SK-MEL-5 (cell line): ENCODE data around the gene IDH3B. TPM values are rescaled to one million over a fixed set of nuclear protein-coding genes. Genes with fewer than 3 reads are reported as not detected.
"Not testable (repeated sequence)": the region's sequence is repeated elsewhere in the genome, so short reads cannot be mapped to it uniquely, and the experiment has no call there.

ENCODE experiments used
- DNase-seq: peaks from one replicate; pipeline ENCODE4 v3.0.0-alpha.2; 2016; ENCODE audit warnings: low read depth, low spot score
- in situ Hi-C: cut with HindIII; loops from 2 replicates; pipeline ENCODE4 v1.10.0; 2016; ENCODE audit warnings: low sequenced_read_pairs, high pct_unique_total_duplicates, low pct_unique_long_range_greater_than_20kb
- total RNA-seq: library from RNA; depleted of rRNA; stranded (reverse); fragments of >200 nt; shearing (Covaris generic); gene quantifications from 2 replicates; pipeline ENCODE4 v1.2.3, GENCODE V29; 2014

The IDH3B gene
- total RNA-seq, 1 experiment from 2014 or later, result 240 TPM

DNA sequence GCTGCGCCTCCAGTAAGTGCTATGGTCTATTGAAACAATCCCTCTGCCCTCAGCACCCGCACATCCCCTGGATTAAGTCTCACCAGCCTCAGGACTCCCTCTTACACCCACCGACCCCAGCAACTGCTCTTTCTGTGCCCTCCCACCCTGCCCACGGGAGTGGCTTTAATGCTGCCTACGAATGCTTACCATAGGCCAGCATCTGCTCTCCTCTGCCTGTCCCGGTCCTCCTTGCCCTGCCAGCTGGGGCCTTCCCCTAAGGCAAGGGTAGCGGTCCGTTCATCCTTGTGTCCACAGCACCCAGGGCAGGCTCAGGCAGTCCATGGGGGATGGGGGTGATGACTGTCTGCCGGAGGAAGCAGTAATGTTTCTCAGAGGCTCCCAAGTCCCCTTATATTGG, 32.6 kb upstream of the IDH3B start:
- no peak for DNase-seq
- in situ Hi-C loops, result no loop called here

DNA sequence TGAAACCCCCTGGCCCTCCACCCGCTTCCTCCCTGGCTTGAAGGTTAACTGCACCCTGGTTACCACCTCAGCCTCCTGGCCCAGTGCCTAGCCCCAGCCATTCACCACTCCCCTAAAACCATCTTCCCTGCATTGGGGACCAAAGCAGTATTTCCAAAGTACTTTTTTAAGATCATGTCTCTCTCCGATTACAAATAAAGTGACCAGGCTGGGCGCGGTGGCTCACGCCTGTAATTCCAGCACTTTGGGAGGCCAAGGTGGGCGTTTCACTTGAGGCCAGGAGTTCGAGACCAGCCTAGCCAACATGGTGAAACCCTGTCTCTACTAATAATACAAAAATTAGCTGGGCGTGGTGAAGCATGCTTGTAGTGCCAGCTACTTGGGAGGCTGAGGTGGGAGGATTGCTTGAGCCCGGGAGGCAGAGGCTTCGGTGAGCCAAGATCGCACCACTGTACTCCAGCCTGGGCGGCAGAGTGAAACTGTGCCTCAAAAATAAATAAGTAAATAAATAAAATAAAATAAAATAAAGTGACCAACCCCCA, 32.0 kb upstream of the IDH3B start:
- DNase-seq, in situ Hi-C loops: not testable (repeated sequence)

DNA sequence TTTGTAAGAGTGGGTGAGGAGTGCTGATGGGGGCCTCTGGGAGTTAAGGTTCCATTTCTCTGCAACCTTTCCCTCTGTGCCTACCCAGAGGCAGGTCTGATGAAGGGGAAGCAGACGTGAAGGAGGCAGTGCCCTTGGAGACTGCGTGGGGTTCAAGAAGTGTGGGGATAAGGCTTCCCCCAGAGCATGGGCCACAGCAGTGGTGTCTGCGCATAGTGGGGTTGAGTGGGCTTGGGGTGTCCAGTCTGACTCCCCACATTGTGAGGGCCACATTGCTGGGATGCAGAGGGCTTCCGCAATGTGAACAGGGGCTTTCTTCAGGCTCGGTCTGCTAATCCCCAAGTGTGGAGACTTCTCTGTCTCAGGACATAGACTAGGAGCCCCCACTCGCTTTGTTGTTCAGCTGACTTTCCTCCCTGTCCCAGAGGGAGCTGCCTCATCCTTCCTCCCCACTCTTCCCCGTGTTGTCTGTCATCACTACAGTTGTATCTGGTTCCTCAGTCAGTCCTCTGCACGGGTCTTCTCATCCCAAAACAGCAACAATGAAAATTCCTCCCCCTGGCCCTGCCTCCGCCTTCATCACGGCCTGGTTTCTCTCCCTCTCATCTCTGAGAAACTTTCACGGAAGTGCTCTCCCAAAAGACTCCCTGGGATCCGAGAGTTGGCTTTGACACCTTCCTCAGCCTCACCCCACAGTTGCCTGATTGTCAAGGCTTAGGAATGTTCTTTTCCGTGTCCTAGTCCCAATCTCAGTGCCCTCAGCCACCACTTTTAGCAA, 31.4 kb upstream of the IDH3B start:
- no peak for DNase-seq
- in situ Hi-C loops, result no loop called here

DNA sequence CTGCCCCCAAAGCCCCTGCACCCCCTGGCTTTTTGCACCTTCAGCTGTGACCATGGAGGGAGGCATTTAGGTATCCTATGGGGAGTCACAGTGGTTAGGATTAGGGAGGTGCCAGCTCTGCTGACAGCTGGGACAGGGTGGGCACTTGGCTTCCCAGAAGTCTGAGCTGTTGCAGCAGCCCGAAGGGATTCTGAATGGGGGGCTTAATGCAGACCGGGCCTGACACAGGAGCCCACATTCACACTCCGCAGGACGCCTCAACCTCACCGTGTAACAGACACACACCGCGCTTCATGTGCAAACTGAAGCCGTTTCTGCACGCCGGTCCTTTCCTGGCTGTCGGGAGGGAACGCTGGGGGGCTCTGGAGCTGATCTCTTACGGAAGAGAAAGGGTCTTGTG, 30.5 kb upstream of the IDH3B start:
- in situ Hi-C loops, result no loop called here
- no peak for DNase-seq

DNA sequence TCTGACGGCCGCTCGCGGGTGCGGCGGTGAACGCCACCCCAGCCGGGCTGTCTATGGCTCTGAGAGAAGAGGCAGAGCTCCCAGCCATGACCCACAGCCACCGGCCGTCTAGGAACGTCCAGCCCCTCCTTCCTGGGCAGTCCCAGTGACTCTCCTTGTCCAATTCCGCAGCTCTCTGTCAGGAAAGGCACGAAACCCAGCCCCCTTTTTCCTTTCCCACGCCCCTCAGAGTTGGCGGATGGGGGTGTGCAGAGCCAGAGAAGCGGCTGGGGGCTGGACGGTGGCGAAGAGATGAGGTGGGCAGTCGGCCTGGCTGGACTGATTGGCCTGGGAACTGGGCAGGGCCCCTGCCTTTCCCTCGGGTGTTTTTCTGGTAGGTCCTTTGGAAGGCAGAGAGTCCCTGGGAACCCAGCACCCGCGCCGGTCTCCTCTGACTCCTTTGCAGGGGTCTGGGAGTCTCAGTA, 30.0 kb upstream of the IDH3B start:
- in situ Hi-C loops, result no loop called here

DNA sequence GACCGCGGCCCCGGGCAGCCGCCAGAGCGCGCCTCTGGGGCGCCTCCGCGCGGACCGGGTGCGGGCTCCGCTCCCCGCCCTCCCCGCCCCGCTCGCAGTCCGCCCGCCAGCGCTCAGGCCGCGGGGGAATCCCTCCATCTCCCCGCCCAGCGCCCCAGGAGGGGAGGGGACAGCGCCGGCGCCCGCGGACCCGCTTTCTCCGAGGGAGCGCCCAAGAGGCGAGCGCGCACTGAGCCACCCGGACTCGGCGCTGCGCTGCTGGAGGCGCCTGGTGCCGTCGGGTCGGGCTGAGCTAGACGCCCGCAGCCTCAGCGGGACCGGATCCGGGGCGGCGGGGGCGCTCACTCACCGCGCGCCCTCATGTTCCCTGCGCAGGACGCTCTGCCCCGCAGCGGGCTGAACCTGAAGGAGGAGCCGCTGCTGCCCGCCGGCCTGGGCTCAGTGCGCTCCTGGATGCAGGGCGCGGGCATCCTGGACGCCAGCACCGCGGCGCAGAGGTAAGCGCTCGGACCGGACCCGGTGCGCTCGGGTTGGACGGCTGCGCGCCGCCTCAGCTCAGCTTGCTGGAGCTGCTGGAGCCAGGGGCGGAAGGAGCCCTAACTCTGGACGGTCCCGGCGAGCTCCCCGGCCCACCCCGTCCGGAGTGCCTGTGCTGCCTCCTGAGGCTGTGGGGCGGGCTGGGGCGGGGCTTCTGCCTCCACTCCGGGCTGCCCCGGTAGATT, 29.4 kb upstream of the IDH3B start:
- no peak for DNase-seq

More for the DNA sequence above, 30.0 kb upstream of the IDH3B start:
- DNase-seq, result no peak

GRCh38 chr20:2692886-2693285, 28.9 kb upstream of the IDH3B start:
- DNase-seq, result no peak
- in situ Hi-C loops, result no loop called here

More for the DNA sequence above, 29.4 kb upstream of the IDH3B start:
- in situ Hi-C loops, result no loop called here

DNA sequence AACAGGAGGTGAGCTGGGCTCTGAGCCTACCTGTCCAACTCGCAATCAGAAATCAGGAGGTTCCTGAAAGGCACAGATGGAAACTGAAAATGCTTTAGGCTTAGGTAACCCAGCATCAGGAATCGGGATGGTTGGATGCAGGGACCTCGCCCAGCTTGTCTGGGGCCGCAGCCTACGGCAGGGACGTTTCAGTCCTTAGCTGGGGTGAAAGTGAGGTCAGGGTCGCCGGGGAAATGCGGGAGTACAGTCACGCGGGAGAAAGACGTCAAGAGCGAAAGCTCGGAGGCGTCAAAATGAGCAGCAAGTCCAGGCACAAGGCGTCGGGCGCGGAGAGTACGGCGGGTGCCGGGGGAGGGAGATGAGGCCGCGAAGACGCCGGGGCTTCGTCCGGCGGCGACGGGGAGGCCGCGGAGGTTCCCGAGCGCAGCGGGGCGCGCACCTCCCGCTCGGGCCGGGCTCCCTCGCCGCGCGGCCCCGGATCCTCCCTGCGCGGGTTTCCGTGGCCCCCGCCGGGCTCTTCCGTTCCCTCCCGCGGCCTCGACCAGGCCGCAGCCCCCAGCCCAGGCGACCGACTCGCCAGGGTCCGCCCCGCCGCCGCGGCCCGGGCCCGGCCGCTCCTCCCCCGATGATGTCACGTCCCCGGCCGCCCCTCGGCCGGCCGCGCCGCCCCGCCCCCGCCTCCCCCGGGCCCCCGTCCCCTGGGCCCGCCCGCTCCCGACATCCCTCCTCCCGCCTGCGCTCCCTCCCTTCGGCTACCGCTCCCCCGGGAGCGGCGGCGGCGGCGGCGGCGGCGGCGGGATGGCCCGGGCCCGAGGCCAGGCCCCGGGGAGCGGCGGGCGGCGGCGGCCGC, 28.2 kb upstream of the IDH3B start, which contains the start of gene EBF4:
Gene EBF4 (plus strand): TSS at position 745 of the 850 bp plus-strand sequence. CDS start 866 bp downstream, outside the sequence.
- DNase-seq, result peak; percentile 8

DNA sequence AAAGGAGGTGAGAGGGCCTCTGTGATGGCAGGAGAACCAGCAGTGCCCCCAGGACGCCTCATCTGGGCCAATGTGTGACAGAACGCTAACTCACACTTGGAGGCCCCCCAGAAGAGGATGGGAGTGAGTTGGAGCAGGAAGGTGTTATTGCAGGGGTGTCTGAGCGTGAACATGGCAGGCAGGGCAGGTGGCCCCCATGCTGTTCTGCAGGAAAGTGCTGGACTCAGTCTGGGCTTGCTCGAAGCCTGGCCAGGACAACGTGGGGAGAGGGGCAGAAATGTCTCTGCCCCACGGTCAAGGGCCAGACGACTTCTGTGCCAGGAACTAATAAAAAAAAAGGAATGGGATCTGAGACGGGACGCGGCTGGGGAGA, 27.6 kb upstream of the IDH3B start:
- in situ Hi-C loops, result no loop called here

More for the DNA sequence above, 28.2 kb upstream of the IDH3B start, which contains the start of gene EBF4:
- in situ Hi-C loops, result no loop called here

DNA sequence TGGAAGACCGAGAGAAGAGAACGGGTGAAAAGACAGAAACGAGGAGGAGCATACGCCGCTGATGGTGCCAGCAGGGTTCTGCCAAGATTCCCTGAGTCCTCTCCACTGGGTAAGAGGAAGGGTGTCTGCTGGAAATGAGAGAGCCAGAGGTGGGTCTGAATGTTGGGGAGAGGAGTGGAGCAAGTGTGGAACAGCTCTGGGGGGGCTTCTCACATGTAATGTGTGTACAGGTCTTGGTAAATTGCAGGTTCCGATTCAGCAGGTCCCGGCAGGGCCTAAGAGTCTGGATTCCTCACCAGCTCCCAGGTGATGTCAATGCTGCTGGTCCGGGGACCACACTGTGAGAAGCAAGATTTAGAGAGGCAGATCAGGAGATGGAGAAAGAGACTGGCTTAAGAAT, 27.1 kb upstream of the IDH3B start:
- no peak for DNase-seq
- in situ Hi-C loops, result no loop called here

More for the DNA sequence above, 27.6 kb upstream of the IDH3B start:
- DNase-seq, result no peak

DNA sequence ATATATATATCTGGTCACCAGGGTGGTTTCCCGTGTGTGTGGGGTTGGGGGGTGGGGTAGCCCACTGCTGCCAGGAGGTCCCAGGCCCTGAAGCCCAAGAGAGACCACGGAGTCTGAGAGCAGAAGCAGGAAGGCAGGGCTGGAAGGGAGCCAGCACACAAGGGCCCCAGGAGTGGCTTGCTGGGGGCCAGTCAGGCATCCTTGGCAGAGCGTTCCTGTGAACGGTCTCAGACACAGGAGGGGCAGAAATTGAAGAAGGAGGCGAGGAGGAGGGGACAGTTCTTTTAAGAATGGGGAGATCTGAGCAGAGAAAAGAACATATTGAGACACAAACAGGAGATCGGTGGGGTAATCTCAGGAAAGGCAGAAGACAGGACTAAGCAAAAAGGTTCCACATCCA, 26.7 kb upstream of the IDH3B start:
- no peak for DNase-seq
- in situ Hi-C loops, result no loop called here

- in situ Hi-C loops, result no loop called here
- no peak for DNase-seq
Observed at GRCh38 chr20:2690213-2690612, 26.2 kb upstream of the IDH3B start.

DNA sequence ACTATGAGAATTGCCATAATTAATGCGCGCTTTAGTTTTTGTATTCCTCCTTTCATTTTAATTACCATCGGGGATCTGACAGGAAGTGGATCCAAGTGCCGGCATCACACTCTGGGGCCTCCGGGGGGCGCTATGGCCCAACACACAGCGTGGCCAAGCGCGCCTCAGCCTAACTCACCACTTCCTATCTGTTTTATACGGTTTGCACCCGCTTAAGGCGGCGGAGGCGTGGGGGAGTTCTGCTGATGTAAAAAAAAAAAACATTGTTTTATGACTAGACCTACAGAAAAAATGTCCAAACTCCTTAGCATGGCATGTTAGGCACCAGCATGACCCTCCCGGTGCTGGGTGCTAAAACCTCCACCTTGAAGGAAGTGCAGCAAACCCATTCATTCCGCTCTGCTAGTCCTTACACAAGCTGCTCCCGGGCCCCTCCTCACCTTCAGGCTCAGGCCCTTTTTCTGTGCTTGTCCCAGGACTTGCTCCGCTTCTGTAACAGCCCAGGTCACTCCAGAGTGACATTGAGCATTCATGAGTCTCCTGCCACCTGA, 24.1 kb upstream of the IDH3B start:
- DNase-seq, result peak; percentile 75
- in situ Hi-C loops, result no loop called here

- in situ Hi-C loops, result no loop called here
- DNase-seq, result no peak
Observed at GRCh38 chr20:2687514-2687913, 23.5 kb upstream of the IDH3B start.

GRCh38 chr20:2684817-2685216, 20.8 kb upstream of the IDH3B start:
- in situ Hi-C loops, DNase-seq: not testable (repeated sequence)

GRCh38 chr20:2682040-2682439, 18.0 kb upstream of the IDH3B start:
- in situ Hi-C loops, DNase-seq: not testable (repeated sequence)

- no peak for DNase-seq
- in situ Hi-C loops, result no loop called here
Observed at GRCh38 chr20:2680046-2680445, 16.0 kb upstream of the IDH3B start.
